Upper lobe of right lung (tissue), 1 donor: ENCODE measurements around the gene KRTAP4-4. TPM values are rescaled to one million over a fixed set of nuclear protein-coding genes. Genes with fewer than 3 reads are reported as not detected.
"Not testable (repeated sequence)": the region's sequence is repeated elsewhere in the genome, so short reads cannot be mapped to it uniquely, and the experiment has no call there.

ENCODE experiments used
- ATAC-seq: fragments of 200-7000 bp; cut with Tn5 transposase; one replicate; pipeline ENCODE4 v1.9.1; 2020; ENCODE audit warnings: mild to moderate bottlenecking, moderate library complexity
- DNase-seq: peaks from one replicate; pipeline ENCODE4 v3.0.0-alpha.2; 2020
- H3K27ac ChIP-seq: fragments of 200-600 bp; one replicate; pipeline ENCODE4 v1.8.0; 2022
- H3K27me3 ChIP-seq: fragments of 200-600 bp; one replicate; pipeline ENCODE4 v1.8.0; 2022; ENCODE audit warnings: mild to moderate bottlenecking
- H3K36me3 ChIP-seq: fragments of 200-600 bp; one replicate; pipeline ENCODE4 v1.8.0; 2022
- H3K4me1 ChIP-seq: fragments of 200-600 bp; one replicate; pipeline ENCODE4 v1.8.0; 2022
- H3K4me3 ChIP-seq: fragments of 200-600 bp; one replicate; pipeline ENCODE4 v1.8.0; 2022; ENCODE audit warnings: mild to moderate bottlenecking
- H3K9me3 ChIP-seq: fragments of 200-600 bp; one replicate; pipeline ENCODE4 v1.8.0; 2022
- intact Hi-C: fragments of 100-400 bp; cut with DNase I; formaldehyde crosslinking; loops from one replicate; pipeline ENCODE4 v1.11.0; 2022
- total RNA-seq: library from RNA; stranded (reverse); fragmentation: NEBNext Ultra II Directional; extraction: Animal tissue kit (Norgen Biotek cat#: 25700); gene quantifications from one replicate; pipeline ENCODE4 v1.2.1, GENCODE V29; 2021
- TF ChIP-seq, protein P1 (sequence below): fragments of 200-600 bp; IDR thresholded peaks from one replicate; pipeline ENCODE4 v1.8.0; 2022; ENCODE audit warnings: antibody characterized with exemption
- donor health status: DM: no; HTN: yes; CAD: no; lungs with severe emphysema.

Gene KRTAP4-4
- total RNA-seq, 1 donor from 2014 or later: not detected

DNA sequence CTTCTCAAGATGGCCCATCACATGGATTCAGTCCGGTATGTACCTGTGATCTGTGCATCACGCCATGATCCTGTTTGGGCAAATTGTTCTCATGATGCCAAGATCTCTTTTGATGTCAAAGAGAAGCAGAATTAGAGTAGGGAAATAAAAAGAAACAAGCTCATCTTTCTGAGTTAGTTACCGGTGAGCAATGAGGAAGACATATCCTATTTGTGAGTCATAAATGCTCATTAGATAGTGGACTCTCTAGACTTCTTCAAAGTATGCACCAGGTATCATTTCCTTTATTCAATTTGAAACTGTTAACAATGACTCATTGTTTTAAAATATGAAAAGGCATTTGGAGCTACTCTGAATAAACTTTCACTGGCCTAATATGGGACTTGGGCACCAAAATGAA, 28.6 kb downstream of the KRTAP4-4 start:
- TF ChIP-seq, protein P1, sequence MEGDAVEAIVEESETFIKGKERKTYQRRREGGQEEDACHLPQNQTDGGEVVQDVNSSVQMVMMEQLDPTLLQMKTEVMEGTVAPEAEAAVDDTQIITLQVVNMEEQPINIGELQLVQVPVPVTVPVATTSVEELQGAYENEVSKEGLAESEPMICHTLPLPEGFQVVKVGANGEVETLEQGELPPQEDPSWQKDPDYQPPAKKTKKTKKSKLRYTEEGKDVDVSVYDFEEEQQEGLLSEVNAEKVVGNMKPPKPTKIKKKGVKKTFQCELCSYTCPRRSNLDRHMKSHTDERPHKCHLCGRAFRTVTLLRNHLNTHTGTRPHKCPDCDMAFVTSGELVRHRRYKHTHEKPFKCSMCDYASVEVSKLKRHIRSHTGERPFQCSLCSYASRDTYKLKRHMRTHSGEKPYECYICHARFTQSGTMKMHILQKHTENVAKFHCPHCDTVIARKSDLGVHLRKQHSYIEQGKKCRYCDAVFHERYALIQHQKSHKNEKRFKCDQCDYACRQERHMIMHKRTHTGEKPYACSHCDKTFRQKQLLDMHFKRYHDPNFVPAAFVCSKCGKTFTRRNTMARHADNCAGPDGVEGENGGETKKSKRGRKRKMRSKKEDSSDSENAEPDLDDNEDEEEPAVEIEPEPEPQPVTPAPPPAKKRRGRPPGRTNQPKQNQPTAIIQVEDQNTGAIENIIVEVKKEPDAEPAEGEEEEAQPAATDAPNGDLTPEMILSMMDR: no peak
- no peaks in the 10 kb centered on the region for H3K27me3 ChIP-seq
- intact Hi-C loops: no loop called here
- ATAC-seq: no peak
- no peaks in the 10 kb centered on the region for H3K36me3 ChIP-seq
- H3K27ac ChIP-seq: no peak overlapping the region
- H3K4me3 ChIP-seq: no peak overlapping the region
- no peak for DNase-seq
- H3K9me3 ChIP-seq: no peaks in the 10 kb centered on the region
- no peaks in the 10 kb centered on the region for H3K4me1 ChIP-seq

DNA sequence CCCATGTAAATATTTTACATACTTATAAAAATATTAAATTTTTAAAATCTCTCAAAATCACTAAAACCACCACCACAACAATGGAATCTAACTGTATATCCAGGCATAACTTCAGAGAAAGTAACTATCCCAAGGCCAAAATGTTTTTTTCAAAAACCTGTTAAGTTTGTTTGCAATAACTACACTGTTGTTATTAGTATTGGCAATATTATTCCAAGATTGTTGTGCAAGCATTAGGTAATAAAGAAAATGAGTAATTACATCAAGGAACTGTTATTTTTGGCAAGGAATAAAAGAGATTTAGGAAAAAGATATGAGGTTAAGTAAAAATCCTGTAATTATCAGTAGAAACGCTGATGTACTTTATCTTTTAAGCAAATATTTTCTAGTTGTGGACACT, 33.2 kb downstream of the KRTAP4-4 start:
- Histone ChIP-seq H3K4me3 (no peak overlapping the region), H3K27ac (no peak overlapping the region), H3K9me3 (no peaks in the 10 kb centered on the region), H3K4me1 (no peaks in the 10 kb centered on the region), H3K27me3 (no peaks in the 10 kb centered on the region), H3K36me3 (no peaks in the 10 kb centered on the region)
- intact Hi-C loops: no loop called here
- TF ChIP-seq, protein P1: no peak
- no peak for ATAC-seq
- DNase-seq: no peak

DNA sequence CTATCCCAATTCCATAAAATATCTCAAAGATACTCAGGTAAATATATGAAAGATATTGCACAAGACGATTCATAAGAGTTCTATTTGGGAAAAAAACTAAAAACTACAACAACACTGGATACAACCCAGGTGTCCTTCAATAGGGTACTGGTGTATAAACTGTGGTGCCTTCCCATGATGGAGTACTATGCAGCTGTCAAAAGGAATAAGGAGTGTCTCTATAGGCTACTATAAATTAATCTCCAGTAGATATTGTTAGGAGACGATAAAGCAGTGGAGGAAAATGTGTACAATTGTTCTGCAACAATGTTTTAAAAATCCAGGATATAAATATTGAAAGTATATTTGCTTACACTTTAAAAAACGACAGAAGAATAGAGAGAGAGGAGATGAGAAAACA, 34.1 kb downstream of the KRTAP4-4 start:
- Histone ChIP-seq H3K27ac (no peak overlapping the region), H3K27me3 (no peaks in the 10 kb centered on the region), H3K9me3 (no peaks in the 10 kb centered on the region), H3K4me1 (no peaks in the 10 kb centered on the region), H3K36me3 (no peaks in the 10 kb centered on the region), H3K4me3 (no peak overlapping the region)
- TF ChIP-seq, protein P1: no peak
- no peak for DNase-seq
- intact Hi-C loops: no loop called here
- no peak for ATAC-seq

DNA sequence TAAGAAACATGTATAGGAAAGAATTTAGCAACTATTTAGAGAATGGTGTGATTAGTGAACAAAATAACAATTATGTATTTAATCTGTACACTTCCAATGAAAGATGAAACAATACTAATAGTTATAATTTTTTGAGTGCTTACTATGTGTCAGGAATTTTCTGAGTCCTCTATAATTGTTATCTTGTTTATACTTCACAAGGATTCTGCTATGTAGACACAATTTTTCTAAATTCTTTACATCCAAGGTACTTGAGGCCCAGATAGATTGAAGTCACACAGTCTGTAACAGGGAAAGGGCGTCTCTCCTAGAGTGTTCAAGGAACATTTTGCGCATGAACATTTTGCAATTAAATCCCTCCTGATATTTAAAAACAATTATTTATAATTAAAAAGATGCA, 35.5 kb downstream of the KRTAP4-4 start:
- intact Hi-C loops: no loop called here
- TF ChIP-seq, protein P1: no peak
- no peaks in the 10 kb centered on the region for H3K4me1 ChIP-seq

DNA sequence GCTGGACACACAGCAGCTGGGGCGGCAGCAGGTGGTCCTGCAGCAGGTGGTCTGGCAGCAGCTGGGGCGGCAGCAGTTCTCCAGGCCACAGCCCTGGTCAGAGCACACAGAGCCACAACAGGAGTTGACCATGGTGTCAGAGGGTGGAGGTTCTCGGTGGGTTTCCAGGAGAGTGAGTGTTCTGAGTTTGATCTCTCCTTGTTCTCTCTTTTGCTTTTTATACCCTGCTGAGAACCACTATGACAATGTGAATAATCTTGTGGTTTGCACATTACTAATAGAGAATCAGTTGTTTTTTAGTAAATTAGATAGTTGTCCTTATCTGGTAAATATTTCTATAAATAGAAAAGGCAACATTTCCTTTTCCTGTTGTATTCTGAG, 36.6 kb downstream of the KRTAP4-4 start, which contains the start of gene KRTAP4-12:
TSS of gene KRTAP4-12 (minus strand) at position 192 of the 381 bp plus-strand sequence. CDS start at position 132, 60 bp downstream.
- H3K9me3 ChIP-seq, H3K4me3 ChIP-seq, ATAC-seq, H3K36me3 ChIP-seq, H3K4me1 ChIP-seq, H3K27ac ChIP-seq, H3K27me3 ChIP-seq, DNase-seq, intact Hi-C loops: not testable (repeated sequence)

More for the DNA sequence above, 35.5 kb downstream of the KRTAP4-4 start:
- Histone ChIP-seq H3K27ac (no peak overlapping the region), H3K36me3 (no peaks in the 10 kb centered on the region), H3K27me3 (no peaks in the 10 kb centered on the region), H3K9me3 (no peaks in the 10 kb centered on the region), H3K4me3 (no peak overlapping the region)
- DNase-seq (no peak), ATAC-seq (no peak)

DNA sequence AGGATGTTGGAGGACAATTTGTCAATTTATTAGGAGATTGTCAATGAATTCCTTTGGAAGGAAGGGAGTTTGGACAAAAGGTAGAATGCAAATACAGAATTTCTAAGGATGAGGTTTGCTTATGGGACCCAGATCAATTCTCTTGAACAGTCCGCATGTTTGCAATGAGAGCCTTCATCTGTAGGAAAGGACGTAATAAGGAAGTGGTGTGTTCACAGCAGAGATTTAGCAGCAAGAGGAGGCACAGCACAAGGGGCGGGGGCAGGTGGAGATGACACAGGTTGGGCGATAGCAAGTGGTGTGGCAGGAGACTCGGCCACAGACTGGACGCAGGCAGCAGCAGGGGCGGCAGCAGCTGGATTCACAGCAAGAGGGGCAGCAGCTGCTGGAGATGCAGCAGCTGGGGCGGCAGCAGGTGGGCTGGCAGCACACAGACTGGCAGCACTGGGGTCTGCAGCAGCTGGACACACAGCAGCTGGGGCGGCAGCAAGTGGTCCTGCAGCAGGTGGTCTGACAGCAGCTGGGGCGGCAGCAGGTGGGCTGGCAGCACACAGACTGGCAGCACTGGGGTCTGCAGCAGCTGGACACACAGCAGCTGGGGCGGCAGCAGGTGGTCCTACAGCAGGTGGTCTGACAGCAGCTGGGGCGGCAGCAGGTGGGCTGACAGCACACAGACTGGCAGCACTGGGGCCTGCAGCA, 37.1 kb downstream of the KRTAP4-4 start:
- DNase-seq, intact Hi-C loops, H3K4me1 ChIP-seq, H3K36me3 ChIP-seq, H3K9me3 ChIP-seq, H3K27me3 ChIP-seq, H3K27ac ChIP-seq, H3K4me3 ChIP-seq, ATAC-seq: not testable (repeated sequence)

DNA sequence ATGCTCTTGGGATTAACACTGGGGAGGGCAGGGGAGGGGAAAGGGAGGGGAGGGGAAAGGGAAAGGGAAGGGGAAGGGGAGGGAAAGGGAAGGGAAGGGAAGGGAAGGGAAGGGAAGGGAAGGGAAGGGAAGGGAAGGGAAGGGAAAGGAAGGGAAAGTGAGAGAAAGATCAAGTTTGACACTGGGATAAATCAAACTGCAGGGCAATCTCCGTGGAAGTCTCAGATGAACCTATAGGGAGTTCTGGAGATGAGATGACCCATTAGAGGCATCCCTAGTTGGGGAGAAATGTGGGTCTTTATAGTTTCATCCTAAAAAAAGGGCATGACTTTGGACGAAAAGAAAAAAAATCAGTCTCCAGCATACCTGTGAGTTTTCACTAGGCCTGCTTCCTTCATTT, 38.8 kb downstream of the KRTAP4-4 start:
- Histone ChIP-seq H3K4me3 (no peak overlapping the region), H3K4me1 (no peaks in the 10 kb centered on the region), H3K9me3 (no peaks in the 10 kb centered on the region), H3K27me3 (no peaks in the 10 kb centered on the region), H3K36me3 (no peaks in the 10 kb centered on the region), H3K27ac (no peak overlapping the region)
- DNase-seq (no peak), ATAC-seq (no peak)
- TF ChIP-seq, protein P1: no peak
- intact Hi-C loops: no loop called here

DNA sequence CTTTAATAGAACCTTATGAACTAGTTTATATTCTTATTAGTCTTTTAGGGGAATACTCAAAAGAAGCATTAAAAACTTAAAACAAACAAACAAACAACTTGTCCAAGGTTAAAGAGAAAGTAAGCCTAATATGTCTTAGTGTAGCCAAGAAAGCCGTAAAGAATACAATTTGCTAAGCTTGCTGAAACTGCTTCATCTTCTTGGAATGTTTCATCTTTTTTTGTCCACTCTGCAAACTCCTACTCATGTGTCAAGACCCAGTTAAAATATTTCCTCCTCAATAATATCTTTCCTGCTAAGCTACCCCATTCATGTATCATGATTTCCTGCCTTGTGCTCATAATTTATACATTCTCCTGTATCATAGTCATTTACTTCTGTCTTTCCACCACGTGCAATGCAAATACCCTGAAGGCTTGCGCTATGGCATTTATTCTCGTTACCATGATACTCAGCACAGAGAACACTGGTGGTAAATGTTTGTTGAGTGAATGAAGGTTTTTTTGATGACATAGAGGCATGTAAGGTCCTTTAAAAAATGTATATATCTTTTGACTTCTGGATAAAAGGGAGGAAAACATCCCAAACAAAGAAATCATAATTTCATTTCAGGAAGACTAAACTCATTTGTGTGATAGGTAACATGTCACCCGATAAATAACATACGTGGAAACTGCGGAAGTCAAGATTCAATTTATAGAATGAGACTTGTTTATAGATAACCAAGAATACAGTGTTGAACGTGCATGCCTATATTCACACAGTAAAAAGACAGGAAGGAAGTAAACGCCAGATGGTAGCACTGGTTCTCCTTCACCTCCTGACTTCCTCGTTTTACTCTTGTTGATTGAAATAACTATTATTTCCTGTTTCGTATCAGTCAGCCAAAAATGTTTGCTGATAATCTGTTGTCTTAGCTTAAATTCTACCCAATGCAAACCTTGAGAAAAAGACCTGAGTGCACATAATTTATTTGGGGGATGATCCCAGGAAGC, 40.6 kb downstream of the KRTAP4-4 start:
- H3K4me3 ChIP-seq, ATAC-seq, H3K4me1 ChIP-seq, H3K9me3 ChIP-seq, H3K27me3 ChIP-seq, DNase-seq, intact Hi-C loops, H3K27ac ChIP-seq, H3K36me3 ChIP-seq: not testable (repeated sequence)
